NCI-H1417 treated with DMSO at 0.1 percent for 48 hours (cell line): Measurements from ENCODE around the gene SSPN.

Experiments used
- DNase-seq: peaks from one replicate; lab custom pipeline; 2025; lab: John Stamatoyannopoulos, UW

SSPN gene, protein sequence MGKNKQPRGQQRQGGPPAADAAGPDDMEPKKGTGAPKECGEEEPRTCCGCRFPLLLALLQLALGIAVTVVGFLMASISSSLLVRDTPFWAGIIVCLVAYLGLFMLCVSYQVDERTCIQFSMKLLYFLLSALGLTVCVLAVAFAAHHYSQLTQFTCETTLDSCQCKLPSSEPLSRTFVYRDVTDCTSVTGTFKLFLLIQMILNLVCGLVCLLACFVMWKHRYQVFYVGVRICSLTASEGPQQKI

DNA sequence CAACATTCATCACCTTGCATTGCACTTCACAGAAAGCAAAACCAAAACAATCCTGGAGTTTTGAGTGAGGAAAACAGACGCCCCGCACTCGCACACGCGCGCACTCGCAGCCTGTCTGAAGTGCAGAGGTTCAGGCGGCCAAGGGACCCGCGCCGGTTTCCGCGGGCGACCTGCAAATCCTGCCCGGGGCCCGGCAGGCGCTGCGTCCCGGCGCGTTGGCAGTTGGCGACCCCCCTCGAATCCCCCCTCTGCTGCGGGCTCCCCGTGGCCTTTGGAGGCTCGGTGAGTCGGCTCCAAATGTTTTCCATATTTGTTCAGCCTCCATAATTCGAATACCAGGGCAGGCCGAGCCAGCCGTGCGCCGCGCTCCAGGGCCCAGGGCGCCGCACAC, at the start of gene SSPN:
Gene SSPN, plus strand, starts transcription at position 324 of the 391 bp plus-strand sequence. CDS start 100 bp downstream, outside the sequence.
- no peak for DNase-seq

DNA sequence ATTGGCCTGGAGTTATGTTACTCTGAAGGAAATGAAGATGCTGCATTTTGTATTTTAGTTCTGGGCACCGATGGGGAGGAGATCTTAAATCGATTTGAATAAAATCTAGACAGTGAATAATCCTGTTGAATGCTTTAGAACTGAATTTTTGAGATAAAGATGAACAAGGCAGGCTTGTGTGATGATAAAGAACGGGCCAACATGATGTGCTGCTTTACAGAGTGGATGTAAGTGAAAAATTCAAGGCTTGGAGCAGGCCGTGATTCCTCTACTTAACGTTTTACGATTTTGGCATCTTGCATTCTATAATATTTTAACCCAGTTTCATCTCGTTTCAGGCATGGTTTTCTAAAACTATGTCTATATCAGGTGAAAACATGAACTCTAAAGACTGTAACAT, 47.1 kb upstream of the SSPN start:
- DNase-seq = no peak

DNA sequence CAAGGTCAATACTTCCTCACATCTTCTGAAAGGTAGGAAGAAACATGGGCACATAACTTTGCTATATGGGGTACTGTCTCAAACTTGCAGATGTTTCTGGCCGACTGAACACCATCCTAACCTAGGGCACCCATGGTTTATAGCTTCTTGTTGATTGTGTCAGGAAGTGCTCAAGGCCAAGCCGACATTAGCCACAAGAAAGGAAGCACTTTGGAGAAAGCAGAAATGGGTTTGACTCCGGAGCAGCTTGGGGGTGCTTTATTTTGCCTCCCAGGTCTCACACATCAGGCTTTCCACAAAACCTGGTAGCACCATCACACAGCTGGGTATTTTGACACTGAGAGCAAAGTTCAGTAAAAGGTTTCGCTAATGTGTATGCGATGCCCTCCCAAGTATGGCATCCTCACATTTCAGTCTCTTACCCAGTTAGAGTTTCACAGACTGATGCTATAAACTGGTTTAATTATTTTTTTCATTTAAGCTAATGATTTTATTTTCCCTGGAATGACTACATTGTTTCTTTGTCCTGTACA, 45.3 kb upstream of the SSPN start:
- no peak for DNase-seq

DNA sequence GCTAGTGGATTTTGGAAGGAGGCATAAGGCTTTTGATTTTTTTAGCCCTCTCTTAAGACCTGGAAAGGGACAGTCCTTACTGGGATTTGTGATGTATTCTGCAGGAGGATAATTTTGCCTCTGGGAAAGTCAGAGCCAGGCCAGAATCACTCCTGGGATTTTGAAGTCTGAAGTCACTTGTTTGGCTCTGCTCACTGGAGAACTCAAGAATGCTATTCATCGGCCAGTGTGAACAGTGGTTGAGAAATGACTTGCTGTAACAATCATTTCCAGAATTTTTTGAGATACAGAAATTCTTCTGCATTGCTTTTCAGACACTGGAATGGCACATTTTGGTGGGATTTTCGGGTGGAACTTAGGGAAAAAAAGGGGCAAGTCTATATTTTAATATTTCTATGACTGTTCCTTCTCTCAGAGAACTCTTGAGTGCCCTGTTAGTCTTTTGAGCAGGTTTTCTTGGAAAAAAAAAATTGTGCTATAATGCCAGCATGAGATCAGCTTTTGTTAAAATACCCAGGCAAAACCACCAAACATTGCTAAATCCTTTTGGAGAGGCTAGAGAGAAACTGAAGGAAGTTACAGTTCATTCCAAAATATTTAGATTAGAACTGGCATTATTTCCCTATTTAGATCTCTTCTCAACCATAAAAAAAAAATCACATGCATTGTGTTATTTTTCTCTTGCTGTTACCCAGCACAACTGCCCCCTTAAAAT, 44.5 kb upstream of the SSPN start:
- no peak for DNase-seq

DNA sequence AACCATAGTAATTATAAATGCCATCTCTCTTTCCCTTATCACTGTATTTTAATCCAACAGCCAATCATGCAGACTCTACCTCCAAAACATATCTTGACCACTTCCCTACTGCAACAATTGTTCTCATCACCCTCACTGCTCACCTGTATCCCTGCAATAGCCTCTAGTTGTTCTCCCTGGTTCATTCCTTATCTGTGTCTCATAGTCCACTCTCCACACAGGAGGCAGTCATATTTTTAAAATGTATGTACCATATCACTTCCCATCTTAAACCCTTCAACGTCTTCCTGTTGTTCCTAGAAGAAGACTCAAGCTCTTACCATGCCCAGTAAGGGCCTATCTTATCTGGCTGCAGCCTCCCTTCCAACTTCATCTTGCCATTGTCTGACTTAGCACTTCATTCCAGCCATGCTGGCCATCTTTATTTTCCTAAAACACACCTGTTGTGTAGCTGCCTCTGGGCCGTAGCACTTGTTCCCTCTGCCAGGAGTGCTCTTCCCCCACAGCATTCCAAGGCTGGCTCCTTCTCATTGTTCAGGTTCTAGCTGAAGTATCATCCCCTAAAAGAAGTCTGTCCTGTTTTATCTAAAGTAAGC, 42.8 kb upstream of the SSPN start:
- DNase-seq = no peak

DNA sequence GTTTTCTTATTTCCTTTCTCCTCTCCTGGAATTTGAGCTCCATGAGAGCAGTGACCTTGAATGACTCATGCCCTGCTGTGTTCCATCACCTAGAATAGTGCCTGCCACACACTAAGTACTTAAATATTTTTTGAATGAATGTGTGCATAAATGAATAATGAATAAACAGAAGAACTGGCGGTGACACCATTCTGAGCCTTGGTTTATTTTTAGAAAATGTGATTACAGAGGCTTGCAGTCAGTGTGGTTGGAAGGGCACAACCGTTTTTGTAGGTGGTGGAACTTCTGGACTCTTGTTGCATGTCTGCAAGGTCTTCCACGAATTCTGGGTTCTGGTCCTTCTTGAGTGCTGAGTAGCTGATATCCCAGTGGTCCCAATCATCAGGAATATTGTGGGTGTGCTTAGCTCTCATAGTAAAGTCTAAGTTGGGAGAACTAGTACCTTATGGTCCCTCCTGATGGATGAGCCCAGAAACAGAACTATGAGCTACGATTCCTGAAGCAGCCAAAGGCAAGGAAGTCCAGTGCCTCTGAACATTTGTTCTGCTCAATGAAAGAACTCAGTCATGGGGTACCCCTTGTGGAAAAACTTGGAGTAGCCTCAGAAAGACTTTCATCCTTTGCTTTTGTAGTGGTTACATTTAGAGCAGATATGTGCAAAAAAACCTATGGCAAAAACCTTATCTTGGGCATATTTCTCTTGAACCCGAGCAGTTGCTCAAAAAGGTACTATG, 41.8 kb upstream of the SSPN start:
- no peak for DNase-seq

DNA sequence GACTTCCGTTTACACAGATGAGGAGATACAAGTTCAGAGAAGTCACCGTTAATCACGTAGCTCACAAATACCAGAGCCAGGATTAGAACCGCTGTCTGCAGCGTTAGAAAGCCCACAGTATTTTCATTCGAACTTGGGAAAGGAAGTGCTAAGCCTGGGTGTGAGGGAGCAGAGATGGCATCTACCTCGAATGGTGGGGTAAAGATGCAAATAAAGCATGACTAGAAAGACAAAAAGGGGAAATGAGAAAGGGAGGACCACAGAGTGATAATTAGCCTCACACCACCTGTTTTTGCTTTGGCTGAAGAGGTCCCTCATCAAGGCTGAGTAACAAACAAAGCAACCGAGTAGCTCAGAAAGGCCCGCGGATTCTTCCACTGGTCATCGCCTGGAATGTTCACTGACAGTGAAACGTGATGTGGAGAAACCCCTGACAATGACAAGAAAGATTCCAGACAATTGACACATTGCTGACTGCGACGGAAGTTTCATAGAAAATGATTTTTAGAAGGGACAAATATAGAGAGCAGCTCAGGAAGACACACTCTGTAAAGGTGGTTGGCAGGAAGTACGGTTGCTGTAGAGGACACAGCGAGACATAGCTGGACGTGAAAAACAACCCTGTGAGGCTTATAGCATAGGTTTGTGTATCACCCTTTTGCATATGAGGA, 39.0 kb upstream of the SSPN start:
- no peak for DNase-seq

DNA sequence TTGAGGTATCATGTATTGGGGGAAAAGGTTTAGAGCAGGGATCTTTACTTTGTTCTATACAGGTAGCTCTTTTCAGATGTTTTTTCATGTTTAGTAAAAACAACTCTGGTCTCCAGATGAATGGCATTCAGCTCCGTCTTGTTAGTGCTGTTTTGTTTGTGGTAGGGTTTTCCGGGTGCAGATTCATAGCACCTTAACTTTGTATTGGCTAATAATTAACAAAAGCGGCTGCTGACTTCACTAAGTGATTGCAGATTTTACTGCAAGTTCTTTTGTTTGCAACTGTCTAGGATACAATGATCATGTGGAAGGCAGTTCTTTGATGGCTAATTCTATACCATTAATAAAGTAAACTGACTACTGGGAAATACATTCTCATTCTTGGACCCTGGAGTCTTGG, 38.4 kb upstream of the SSPN start:
- DNase-seq = no peak

DNA sequence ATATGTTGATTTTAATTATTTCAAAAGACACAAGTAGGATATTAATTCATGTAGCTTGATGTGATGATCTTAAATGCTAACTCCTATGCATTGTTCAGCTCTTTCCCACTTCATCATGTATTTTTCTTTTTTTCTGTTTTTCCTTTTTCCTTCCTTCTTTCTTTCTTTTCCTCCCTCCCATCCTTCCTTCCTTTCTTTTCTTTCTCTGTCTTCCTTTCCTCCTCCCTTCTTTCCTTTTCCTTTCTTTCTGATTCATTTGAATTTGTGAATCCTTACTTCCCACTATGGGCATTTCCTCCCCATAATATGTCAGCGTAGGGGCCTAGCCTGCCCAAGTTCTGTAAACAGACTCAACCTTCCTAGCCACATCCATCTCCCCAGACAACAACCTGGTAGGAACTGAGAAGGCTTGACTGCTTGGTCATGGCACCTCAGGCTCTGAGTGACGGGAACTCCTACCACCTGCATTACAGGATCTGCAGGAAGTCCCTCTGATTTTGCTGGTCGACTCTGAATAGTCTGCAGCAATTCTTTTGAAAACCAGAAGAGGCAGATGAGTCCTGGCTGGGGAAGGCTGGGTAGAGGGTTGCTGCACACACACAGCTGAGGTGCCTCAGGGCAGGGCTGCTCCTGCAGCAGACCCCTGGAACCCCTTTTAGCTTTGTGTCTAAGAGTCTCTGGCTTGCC, 37.2 kb upstream of the SSPN start:
- DNase-seq = no peak

DNA sequence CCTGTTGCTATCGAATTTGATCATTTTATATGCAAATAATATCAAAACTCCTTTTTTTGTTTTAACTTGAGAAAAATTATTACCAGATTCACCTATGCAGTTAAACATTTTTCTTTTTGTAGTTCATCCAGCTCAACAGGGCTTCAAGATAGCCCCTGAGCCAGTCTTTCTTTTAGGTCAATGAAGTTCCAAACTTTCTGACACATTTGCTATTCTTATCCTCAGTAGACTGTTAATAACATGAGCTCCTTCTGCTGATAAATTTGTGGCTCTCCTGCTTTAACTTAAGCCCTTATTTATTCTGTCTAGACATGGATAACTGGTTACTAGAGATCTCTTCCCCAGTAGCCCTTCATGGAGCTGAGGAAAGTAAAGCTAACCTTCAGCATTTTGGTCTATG, 33.2 kb upstream of the SSPN start:
- DNase-seq = no peak

DNA sequence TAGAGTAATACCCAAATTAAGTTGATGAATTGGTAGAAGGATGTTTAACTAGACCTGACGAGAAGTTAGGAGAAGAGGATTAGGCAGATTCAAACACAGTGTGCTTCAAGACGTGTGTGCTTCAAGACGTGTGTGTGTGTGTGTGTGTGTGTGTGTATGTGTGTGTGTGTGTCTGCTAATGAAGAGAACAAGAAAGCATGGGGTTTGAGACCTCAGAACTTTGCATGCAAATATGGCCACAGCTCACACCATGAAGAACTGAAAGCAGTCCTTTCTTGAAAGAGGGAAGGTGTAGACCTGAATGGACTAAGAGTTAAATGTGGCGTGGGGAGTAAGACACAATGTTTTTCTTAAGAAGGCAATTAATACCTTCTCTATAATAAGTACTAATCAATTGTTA, 32.5 kb upstream of the SSPN start:
- DNase-seq = no peak

DNA sequence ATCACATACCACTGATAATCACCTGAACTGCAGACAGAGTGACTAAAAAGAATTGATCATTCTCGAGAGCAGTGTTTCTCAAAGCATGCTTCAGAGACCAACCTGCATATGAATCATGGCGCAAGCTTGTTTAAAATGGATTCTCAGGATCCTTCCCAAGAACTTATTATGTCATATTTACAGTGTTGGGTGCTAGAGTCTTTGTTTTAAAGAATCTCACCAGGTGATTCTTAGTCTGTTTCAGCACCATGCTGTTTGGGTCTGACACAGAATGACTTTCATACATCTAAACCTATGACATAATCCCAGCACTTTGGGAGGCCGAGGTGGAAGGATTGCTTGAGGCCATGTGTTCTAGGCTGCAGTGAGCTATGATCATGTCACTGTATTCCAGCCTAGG, 31.3 kb upstream of the SSPN start:
- DNase-seq = no peak

DNA sequence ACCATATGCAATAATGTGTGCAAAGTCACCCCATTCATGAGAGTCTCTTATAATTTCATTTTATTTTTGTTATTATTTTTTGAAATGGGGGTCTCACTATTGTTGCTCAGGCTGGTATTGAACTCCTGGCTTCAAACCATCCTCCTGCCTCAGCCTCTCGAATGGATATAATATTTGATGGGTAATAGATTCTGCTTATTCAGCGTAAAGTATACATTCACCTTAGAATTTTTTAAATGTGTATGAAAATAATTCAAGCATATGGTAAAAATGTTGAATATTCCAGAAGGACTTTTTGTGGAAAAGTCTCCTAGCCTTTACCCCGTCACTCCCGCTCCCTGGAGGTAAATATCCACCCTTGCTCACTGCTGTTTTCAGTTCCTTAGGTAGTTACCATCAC, 23.4 kb upstream of the SSPN start:
- DNase-seq = no peak

DNA sequence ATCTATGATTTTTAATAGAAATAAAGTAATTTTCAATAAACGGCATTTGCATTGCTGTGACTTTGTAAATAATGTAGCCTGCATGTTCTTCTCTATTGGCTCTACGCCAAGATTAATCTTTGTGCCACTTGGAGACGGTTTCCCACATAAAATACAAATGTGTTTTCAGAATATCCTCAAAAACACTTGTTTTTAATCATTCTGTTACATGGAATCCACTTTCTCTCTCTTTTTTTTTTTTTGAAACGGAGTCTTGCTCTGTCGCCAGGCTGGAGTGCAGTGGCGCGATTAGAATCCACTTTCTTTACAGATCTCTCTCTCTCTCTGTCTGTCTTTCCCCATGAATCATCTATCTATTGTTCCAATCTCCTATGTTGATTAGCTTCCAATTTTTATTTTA, 22.8 kb upstream of the SSPN start:
- no peak for DNase-seq

DNA sequence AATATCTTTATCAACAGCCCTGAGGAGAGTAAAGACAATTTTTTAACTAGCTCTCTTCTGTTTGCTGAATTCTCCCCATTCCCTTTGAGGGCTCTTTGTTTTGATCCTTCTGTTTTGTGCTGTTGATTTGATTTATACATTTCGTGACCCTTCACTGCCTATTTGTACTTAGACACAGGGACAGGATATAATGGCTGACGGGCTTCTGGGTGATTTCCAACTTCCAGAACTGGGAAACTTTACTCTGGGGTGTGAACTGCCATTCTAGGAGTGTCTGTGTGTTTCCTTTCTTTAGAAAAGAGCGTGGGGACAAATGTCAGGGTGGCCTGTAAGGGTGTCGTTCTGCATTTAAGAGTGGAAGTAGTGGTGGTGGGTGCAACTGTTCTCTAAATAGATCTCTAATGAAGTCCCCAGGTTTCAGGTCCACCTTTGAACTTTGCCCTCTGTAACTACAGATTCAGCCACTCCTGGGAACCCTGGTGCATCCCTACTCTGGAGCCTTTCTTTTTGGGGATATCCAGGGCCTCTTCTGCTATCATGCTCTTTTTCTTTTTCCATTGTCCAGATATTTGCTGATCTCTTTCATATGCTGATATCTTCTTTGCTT, 22.3 kb upstream of the SSPN start:
- DNase-seq = no peak

DNA sequence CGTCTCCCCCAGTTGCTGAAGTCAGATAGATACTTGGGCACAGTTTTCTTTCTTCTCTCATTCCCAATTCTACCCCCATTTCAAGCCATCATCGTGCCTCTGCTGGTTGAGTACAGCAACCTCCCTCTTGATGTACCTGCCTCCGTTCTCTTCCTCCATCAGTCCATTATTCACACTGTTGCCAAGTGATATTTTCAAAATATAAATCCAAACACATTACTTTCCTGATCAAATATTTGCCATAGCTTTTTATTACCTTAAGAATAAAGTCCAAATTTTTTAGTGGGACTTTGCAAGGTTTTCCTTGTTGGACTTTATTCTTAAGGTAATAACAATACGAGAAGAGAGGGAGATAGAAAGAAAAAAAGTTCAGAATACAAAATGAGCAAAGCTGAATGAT, 18.6 kb upstream of the SSPN start:
- no peak for DNase-seq

DNA sequence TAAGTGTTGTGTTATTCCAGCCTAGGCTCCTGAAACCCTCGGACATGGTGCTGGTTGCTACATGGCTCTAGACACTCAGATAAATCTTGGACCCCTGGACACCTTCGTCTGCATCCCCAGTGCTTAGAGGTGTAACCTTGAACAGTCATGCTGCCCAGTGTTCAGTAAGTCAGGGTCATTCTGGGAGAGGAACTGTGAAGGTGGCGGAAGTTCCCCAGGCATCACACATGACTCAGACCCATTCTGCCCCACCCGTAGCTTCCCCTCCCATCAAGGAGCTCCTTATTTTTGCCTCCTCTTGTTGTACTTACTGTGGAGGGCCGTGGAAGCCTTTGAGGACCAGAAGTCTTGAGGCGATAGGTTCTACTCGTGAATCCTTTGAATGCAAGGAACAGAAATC, 18.1 kb upstream of the SSPN start:
- DNase-seq = no peak

DNA sequence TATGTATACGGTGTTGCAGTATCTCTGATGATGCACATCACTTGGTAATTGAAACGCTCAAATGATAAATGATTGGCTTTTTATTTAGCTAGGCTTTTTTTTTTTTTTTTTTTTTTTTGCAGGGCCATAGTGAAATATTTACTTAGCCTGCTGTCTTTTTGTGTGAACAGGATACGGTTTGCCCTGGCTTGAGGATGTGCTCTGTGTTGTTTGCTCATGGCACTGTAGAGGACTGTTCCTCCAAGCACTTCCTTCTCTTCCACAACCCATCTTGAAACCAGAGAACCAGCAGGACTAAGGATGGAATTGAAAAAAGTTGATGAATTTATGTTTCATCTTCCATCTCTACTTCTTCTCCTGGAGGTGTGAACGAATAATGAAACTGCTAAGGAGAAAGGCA, 15.5 kb upstream of the SSPN start:
- no peak for DNase-seq

DNA sequence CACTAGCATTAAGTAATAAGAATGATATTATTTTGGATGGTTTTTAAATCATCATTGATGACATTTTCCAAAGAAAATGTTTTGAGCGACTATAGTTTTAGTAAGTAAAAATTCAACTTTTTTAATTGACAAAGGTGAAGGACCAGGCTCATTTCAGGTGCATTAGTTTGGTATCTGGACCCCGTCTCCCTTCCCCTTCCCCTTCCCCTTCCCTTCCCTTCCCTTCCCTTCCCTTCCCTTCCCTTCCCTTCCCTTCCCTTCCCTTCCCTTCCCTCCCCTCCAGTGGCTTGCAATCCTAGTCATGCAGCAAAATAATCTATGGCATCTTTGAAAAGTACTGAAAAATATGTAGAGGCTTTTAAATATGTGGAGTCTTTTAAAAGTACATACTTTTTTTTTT, 13.0 kb upstream of the SSPN start:
- DNase-seq = no peak

DNA sequence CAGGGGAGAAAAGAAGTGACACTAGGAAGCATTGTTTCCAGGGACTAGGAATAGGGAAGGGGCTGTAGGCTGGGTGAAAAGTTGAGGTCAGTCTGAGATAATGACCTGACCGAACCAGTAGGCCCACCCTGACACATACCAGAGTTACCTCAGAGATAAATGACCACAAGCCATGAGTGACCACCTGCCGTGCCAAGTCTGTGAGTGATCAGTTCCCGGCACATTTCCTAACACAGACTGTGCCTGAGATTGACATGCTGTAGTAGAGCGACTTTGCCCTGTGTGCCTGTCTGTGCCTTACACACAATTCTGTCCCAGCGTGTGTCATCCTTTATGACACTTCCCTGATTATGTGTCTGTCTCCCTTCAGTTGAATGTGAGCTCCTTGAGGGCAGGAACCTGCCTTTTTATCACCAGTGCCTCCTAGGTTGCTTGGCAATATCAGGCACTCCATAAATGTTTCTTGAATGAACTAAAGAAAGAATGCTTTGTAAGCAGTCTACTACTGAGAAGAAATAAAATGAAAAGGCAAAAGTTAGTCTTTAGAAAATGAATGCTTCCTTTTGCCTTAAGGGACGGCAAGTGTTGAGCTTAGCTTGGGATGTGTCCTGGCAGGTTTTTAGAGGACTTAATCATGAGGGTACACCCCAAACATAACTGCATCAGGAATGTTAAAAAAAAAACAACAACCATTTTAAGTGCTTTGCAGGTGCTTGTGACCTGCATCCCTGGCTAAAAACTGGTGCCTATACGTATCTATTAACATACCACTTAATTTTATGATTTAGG, 9.6 kb upstream of the SSPN start:
- no peak for DNase-seq
